Body of pancreas (tissue), 4 donors: ENCODE data around the gene MUC5B. TPM values are rescaled to one million over a fixed set of nuclear protein-coding genes. Genes with fewer than 3 reads are reported as not detected.

Experiments used
- ATAC-seq: fragments of 150-250 bp; one replicate; pipeline ENCODE4 v1.9.1; 2016
- DNase-seq, 4 donors: peaks; one replicate each; pipeline ENCODE4 v3.0.0-alpha.2; 2019
- H3K27ac ChIP-seq, 4 donors: fragments of 200-600 bp; sonication (generic); 1 replicate in 3 of 4; 2 replicates in 1 of 4; pipeline versions ENCODE4 v1.5.1 to v1.6.1; 2016 to 2019; ENCODE audit warnings: mild to moderate bottlenecking in 1 of 4, mixed read lengths in 1 of 4, moderate library complexity in 1 of 4
- H3K27me3 ChIP-seq, 2 donors: fragments of 200-600 bp; sonication (generic); one replicate each; pipeline ENCODE4 v1.6.0; 2016; ENCODE audit warnings: mild to moderate bottlenecking in 1 of 2
- H3K36me3 ChIP-seq, 2 donors: fragments of 200-600 bp; sonication (generic); replicated peaks in 1 of 2; 2 replicates each; pipeline ENCODE4 v1.5.1; 2016; ENCODE audit warnings: low read depth in 2 of 2; ENCODE audit not compliant: insufficient read depth in 1 of 2
- H3K4me1 ChIP-seq: fragments of 200-600 bp; sonication (generic); one replicate; pipeline ENCODE4 v1.6.0; 2016
- H3K4me3 ChIP-seq, 2 donors: fragments of 200-600 bp; sonication (generic); 1 replicate in 1 of 2; 2 replicates in 1 of 2; pipeline ENCODE4 v1.5.1; 2016 to 2019
- H3K9me3 ChIP-seq, 3 donors: fragments of 200-600 bp; sonication (generic); 1 replicate in 2 of 3; 2 replicates in 1 of 3; pipeline ENCODE4 v1.5.1; 2016
- POLR2A ChIP-seq, 3 donors: fragments of 450-650 bp; IDR thresholded peaks; one replicate each; pipeline ENCODE4 v1.6.1; 2016; ENCODE audit warnings: antibody characterized with exemption in 3 of 3, mild to moderate bottlenecking in 2 of 3
- WGBS, 2 donors: methylation state at CpG; one replicate each; pipeline ENCODE4 v1.1.5; 2017; 5-methylcytosine and 5-hydroxymethylcytosine counted together
- intact Hi-C: fragments of 100-400 bp; cut with DNase I; formaldehyde crosslinking; loops from one replicate; pipeline ENCODE4 v1.15.1; 2023
- total RNA-seq, 2 donors: library from RNA; depleted of rRNA; stranded (reverse); fragments of >200 nt; gene quantifications; one replicate each; pipeline ENCODE4 v1.1.0, GENCODE V29; 2016
- TF ChIP-seq, protein P1 (sequence below), 7 experiments: fragments of 450-650 bp in 4 of 7; fragments of 200-600 bp in 3 of 7; sonication (generic) in 3 of 7; IDR thresholded peaks; one replicate each; pipeline ENCODE4 v1.5.1; 2016 to 2019; ENCODE audit warnings: antibody characterized with exemption in 7 of 7

Gene MUC5B
- total RNA-seq, 2 donors from 2014 or later = 4.6 to 11.4 TPM

GRCh38 chr11:1178906-1179305 is 44.0 kb upstream of the MUC5B start:
- no peak for DNase-seq
- H3K27me3 ChIP-seq = no peaks in the 10 kb centered on the region
- H3K27ac ChIP-seq = no peak overlapping the region
- no peaks in the 10 kb centered on the region for H3K9me3 ChIP-seq
- WGBS, 2 donors = 70 to 81% methylated on average over 3 to 29 of the region's 29 CpGs
- no peaks in the 10 kb centered on the region for H3K36me3 ChIP-seq
- TF ChIP-seq POLR2A (IDR thresholded peaks at IDR 0.05) = no peak
- TF ChIP-seq, protein P1, sequence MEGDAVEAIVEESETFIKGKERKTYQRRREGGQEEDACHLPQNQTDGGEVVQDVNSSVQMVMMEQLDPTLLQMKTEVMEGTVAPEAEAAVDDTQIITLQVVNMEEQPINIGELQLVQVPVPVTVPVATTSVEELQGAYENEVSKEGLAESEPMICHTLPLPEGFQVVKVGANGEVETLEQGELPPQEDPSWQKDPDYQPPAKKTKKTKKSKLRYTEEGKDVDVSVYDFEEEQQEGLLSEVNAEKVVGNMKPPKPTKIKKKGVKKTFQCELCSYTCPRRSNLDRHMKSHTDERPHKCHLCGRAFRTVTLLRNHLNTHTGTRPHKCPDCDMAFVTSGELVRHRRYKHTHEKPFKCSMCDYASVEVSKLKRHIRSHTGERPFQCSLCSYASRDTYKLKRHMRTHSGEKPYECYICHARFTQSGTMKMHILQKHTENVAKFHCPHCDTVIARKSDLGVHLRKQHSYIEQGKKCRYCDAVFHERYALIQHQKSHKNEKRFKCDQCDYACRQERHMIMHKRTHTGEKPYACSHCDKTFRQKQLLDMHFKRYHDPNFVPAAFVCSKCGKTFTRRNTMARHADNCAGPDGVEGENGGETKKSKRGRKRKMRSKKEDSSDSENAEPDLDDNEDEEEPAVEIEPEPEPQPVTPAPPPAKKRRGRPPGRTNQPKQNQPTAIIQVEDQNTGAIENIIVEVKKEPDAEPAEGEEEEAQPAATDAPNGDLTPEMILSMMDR (IDR thresholded peaks at IDR 0.05) = no peak
- no peak for ATAC-seq
- H3K4me1 ChIP-seq = no peaks in the 10 kb centered on the region
- intact Hi-C loops = no loop called here
- H3K4me3 ChIP-seq = no peak overlapping the region

DNA sequence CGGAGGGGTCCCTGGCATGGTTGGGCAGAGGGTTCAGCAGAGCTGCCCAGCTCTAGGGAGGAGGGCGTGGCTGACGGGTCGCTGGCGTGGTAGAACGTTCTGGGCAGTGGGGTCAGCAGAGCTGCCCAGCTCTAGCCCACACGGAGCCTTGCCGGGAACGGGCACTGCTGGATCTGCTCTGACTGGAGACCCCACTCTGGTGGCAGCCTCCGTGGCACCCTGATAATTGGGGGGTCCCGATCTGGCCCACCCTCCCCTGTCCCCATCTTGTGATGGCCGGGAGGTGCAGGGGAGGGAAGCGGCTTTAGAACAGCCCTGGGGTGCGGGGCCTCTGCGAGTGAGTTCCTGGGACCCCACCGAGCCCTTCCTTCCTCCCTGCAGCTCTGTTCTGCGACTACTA is 43.2 kb upstream of the MUC5B start:
- ATAC-seq = no peak
- Histone ChIP-seq H3K27me3 (no peaks in the 10 kb centered on the region), H3K4me3 (no peak overlapping the region), H3K4me1 (no peaks in the 10 kb centered on the region), H3K27ac (no peak overlapping the region), H3K9me3 (no peaks in the 10 kb centered on the region), H3K36me3 (no peaks in the 10 kb centered on the region)
- TF ChIP-seq, protein P1 (IDR thresholded peaks at IDR 0.05) = no peak
- TF ChIP-seq POLR2A (IDR thresholded peaks at IDR 0.05) = no peak
- DNase-seq = no peak
- 66 to 83% methylated on average over 2 to 11 of the region's 17 CpGs for WGBS, 2 donors
- intact Hi-C loops = no loop called here

DNA sequence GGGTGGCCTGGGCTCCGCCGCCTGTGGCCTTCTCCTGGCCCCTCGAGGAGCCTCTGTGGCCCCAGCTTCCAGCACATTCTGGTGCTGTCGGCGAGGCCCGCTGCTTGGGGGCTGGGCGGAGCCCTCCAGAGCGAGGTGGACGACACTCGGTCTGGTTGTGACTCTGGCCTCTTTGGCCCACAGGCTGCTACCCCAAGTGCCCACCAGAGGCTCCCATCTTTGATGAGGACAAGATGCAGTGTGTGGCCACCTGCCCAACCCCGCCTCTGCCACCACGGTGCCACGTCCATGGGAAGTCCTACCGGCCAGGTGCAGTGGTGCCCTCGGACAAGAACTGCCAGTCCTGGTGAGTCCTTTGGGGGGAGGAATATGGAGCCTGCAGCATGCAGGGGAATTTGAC is 42.7 kb upstream of the MUC5B start:
- WGBS, 2 donors = 64% methylated on average over 15 of the region's 15 CpGs; no CpG with 5 or more reads in 1 of the 2 donors
- no peak overlapping the region for H3K27ac ChIP-seq
- H3K4me1 ChIP-seq = no peaks in the 10 kb centered on the region
- H3K9me3 ChIP-seq = no peaks in the 10 kb centered on the region
- TF ChIP-seq, protein P1 (IDR thresholded peaks at IDR 0.05) = no peak
- TF ChIP-seq POLR2A (IDR thresholded peaks at IDR 0.05) = no peak
- H3K27me3 ChIP-seq = no peaks in the 10 kb centered on the region
- no peak overlapping the region for H3K4me3 ChIP-seq
- DNase-seq = no peak
- intact Hi-C loops = no loop called here
- no peaks in the 10 kb centered on the region for H3K36me3 ChIP-seq
- ATAC-seq = no peak

GRCh38 chr11:1180947-1181391 is 41.9 kb upstream of the MUC5B start:
- 82 to 92% methylated on average over 5 to 25 of the region's 29 CpGs for WGBS, 2 donors
- H3K27ac ChIP-seq = no peak overlapping the region
- no peak overlapping the region for H3K4me3 ChIP-seq
- ATAC-seq (no peak), DNase-seq (no peak)
- TF ChIP-seq POLR2A (IDR thresholded peaks at IDR 0.05) = no peak
- TF ChIP-seq, protein P1 (IDR thresholded peaks at IDR 0.05) = no peak
- no peaks in the 10 kb centered on the region for H3K36me3 ChIP-seq
- no peaks in the 10 kb centered on the region for H3K9me3 ChIP-seq
- no peaks in the 10 kb centered on the region for H3K27me3 ChIP-seq
- no peaks in the 10 kb centered on the region for H3K4me1 ChIP-seq
- intact Hi-C loops = no loop called here

- intact Hi-C loops = no loop called here
- Histone ChIP-seq H3K9me3 (no peaks in the 10 kb centered on the region), H3K27ac (no peak overlapping the region), H3K4me3 (no peak overlapping the region), H3K4me1 (no peaks in the 10 kb centered on the region), H3K36me3 (no peaks in the 10 kb centered on the region), H3K27me3 (no peaks in the 10 kb centered on the region)
- TF ChIP-seq, protein P1 (IDR thresholded peaks at IDR 0.05) = no peak
- no peak for TF ChIP-seq POLR2A (IDR thresholded peaks at IDR 0.05)
- DNase-seq = no peak
- no peak for ATAC-seq
- WGBS, 2 donors = 74% methylated on average over 9 of the region's 10 CpGs; no CpG with 5 or more reads in 1 of the 2 donors
Observed at GRCh38 chr11:1181420-1181819, 41.4 kb upstream of the MUC5B start.
